HepG2 (cell line): ENCODE results near the gene NUAK1. TPM values are rescaled to one million over a fixed set of nuclear protein-coding genes. Genes with fewer than 3 reads are reported as not detected.

Experiments
- ATAC-seq: fragments of 200-7000 bp; cut with Tn5 transposase; 3 replicates; pipeline ENCODE4 v1.9.1; 2020; ENCODE audit warnings: mild to moderate bottlenecking, moderate library complexity
- BruUV-seq: library from RNA; stranded (reverse); fragments of 400-500 nt; replicated peaks from 2 replicates; lab custom pipeline; 2021; lab: Mats Ljungman, UMichigan
- CTCF ChIA-PET: fragments of 300-600 bp; formaldehyde crosslinking; extraction: SDS; loops from one replicate; lab custom pipeline; 2021; ENCODE audit warnings: low total read pairs, inconsistent platforms, low intra/inter-chr PET ratio; lab: Yijun Ruan, JAX
- POLR2A ChIA-PET: fragments of 350-600 bp; sonication (Branson Sonifier 250); formaldehyde crosslinking; loops from one replicate; lab custom pipeline; 2020; ENCODE audit warnings: antibody characterized with exemption, inconsistent platforms; lab: Yijun Ruan, JAX
- DNase-seq: peaks from one replicate; pipeline ENCODE4 v3.0.0-alpha.2; 2015; ENCODE audit warnings: low spot score
- FAIRE-seq: peaks from 3 replicates; lab custom pipeline; 2011; peaks lifted over from hg19 to GRCh38; lab: Jason Lieb, UNC
- H2AFZ ChIP-seq: one replicate; pipeline ENCODE4 v1.6.1; 2011; ENCODE audit warnings: low read length, inconsistent platforms
- H3K27ac ChIP-seq: fragments of 300-600 bp; 3 replicates; pipeline ENCODE4 v1.8.0; 2011; ENCODE audit warnings: mixed run types, mild to moderate bottlenecking, mixed read lengths, low read length, inconsistent platforms; ENCODE audit not compliant: insufficient read depth; ENCODE audit errors: extremely low read length
- H3K27me3 ChIP-seq, 2 experiments: fragments of 200-600 bp in 1 of 2; 2 replicates in 1 of 2; 3 replicates in 1 of 2; pipeline versions ENCODE4 v1.6.0 to v1.8.0; 2011; ENCODE audit warnings: low read length in 2 of 2, mild to moderate bottlenecking in 2 of 2, moderate library complexity in 2 of 2, inconsistent platforms in 1 of 2; ENCODE audit not compliant: insufficient read depth in 2 of 2, control insufficient read depth in 1 of 2
- H3K36me3 ChIP-seq, 2 experiments: fragments of 200-600 bp in 1 of 2; replicated peaks in 1 of 2; 2 replicates in 1 of 2; 3 replicates in 1 of 2; pipeline versions ENCODE4 v1.5.1 to v1.8.0; 2011; ENCODE audit warnings: low read length in 2 of 2, inconsistent platforms in 1 of 2; ENCODE audit not compliant: insufficient read depth in 2 of 2, control insufficient read depth in 1 of 2
- H3K4me1 ChIP-seq: 2 replicates; pipeline ENCODE4 v1.5.1; 2012; ENCODE audit warnings: low read length, inconsistent platforms; ENCODE audit not compliant: insufficient read depth
- H3K4me2 ChIP-seq: 2 replicates; pipeline ENCODE4 v1.6.0; 2011; ENCODE audit warnings: low read depth, low read length, inconsistent platforms
- H3K4me3 ChIP-seq, 3 experiments: fragments of 200-600 bp in 1 of 3; sonication (generic), shearing (Covaris generic) in 1 of 3; replicated peaks in 1 of 3; 2 replicates each; pipeline ENCODE4 v1.5.1; 2011 to 2016; ENCODE audit warnings: low read length in 3 of 3, inconsistent platforms in 2 of 3, low read depth in 2 of 3, mild to moderate bottlenecking in 2 of 3, control low read depth in 1 of 3, mixed read lengths in 1 of 3; ENCODE audit not compliant: insufficient read depth in 1 of 3
- H3K79me2 ChIP-seq: one replicate; pipeline ENCODE4 v1.6.1; 2011; ENCODE audit warnings: low read length, inconsistent platforms; ENCODE audit not compliant: insufficient read depth
- H3K9ac ChIP-seq: 2 replicates; pipeline ENCODE4 v1.6.0; 2011; ENCODE audit warnings: mild to moderate bottlenecking, low read depth, low read length, inconsistent platforms; ENCODE audit not compliant: insufficient read depth
- H3K9me3 ChIP-seq: 2 replicates; pipeline ENCODE4 v1.5.1; 2012; ENCODE audit warnings: mild to moderate bottlenecking, low read length
- H4K20me1 ChIP-seq: 2 replicates; pipeline ENCODE4 v1.6.0; 2011; ENCODE audit warnings: inconsistent platforms, mild to moderate bottlenecking, low read length, moderate library complexity; ENCODE audit not compliant: insufficient read depth
- FIP1L1 ChIP-seq: fragments of 200-400 bp; formaldehyde crosslinking; IDR thresholded peaks from 2 replicates; pipeline ENCODE4 v1.6.1; 2018; ENCODE audit warnings: low read depth, mild to moderate bottlenecking, low read length, moderate library complexity, borderline replicate concordance; ENCODE audit not compliant: insufficient read depth
- NR3C1 ChIP-seq: sonication (generic); formaldehyde crosslinking; IDR thresholded peaks from 2 replicates; pipeline ENCODE4 v1.4.0; 2020; ENCODE audit warnings: missing genetic modification reagents
- RXRB ChIP-seq: IDR thresholded peaks from 2 replicates; pipeline ENCODE4 v1.6.1; 2016; ENCODE audit warnings: borderline replicate concordance, missing genetic modification reagents, missing compliant biosample characterization
- SAFB2 ChIP-seq: sonication (generic); formaldehyde crosslinking; IDR thresholded peaks from 2 replicates; pipeline ENCODE4 v1.5.1; 2020; ENCODE audit warnings: missing genetic modification reagents, low read depth, mild to moderate bottlenecking, borderline replicate concordance
- SALL2 ChIP-seq: sonication (generic); formaldehyde crosslinking; IDR thresholded peaks from 2 replicates; pipeline ENCODE4 v1.8.1; 2023; ENCODE audit warnings: mild to moderate bottlenecking, missing genetic modification reagents, inconsistent platforms
- SP140L ChIP-seq: sonication (generic); formaldehyde crosslinking; IDR thresholded peaks from 2 replicates; pipeline ENCODE4 v1.4.0; 2020; ENCODE audit warnings: missing genetic modification reagents, borderline replicate concordance
- ZBED4 ChIP-seq: sonication (generic); formaldehyde crosslinking; IDR thresholded peaks from 2 replicates; pipeline ENCODE4 v1.4.0; 2020; ENCODE audit warnings: missing genetic modification reagents, borderline replicate concordance
- ZBTB10 ChIP-seq: sonication (generic); formaldehyde crosslinking; IDR thresholded peaks from 2 replicates; pipeline ENCODE4 v1.4.0; 2020; ENCODE audit warnings: missing genetic modification reagents, borderline replicate concordance
- ZNF354B ChIP-seq: sonication (generic); formaldehyde crosslinking; IDR thresholded peaks from 2 replicates; pipeline ENCODE4 v1.8.0; 2022; ENCODE audit warnings: mild to moderate bottlenecking, missing genetic modification reagents
- WGBS: methylation state at CpG from one replicate; pipeline ENCODE4 v1.1.6; 2017; ENCODE audit warnings: low lambda C conversion rate; 5-methylcytosine and 5-hydroxymethylcytosine counted together
- in situ Hi-C: cut with HindIII; loops from 2 replicates; pipeline ENCODE4 v1.10.0; 2017; ENCODE audit warnings: low pct_unique_long_range_greater_than_20kb; ENCODE audit not compliant: extremely low pct_ligation_motif_present
- intact Hi-C: fragments of 100-400 bp; cut with micrococcal nuclease; formaldehyde crosslinking; loops from one replicate; pipeline ENCODE4 v1.10.0; 2022; ENCODE audit not compliant: unreplicated experiment
- polyA plus RNA-seq, 8 experiments: library from polyadenylated mRNA; depleted of rRNA in 3 of 8; stranded (reverse) in 7 of 8; unstranded in 1 of 8; fragments of >200 nt; fragmentation: Illumina TruSeq in 4 of 8; extraction: Trizol in 4 of 8; gene quantifications; 2 replicates each; pipeline versions ENCODE4 v1.2.1 to v1.2.3, GENCODE V29; 2011 to 2016; ENCODE audit warnings: low read depth in 4 of 8, missing spikeins in 1 of 8, mixed read lengths in 1 of 8; ENCODE audit not compliant: insufficient read depth in 1 of 8
- total RNA-seq, 5 experiments: library from RNA; depleted of rRNA; stranded (reverse); fragments of >200 nt; fragmentation: Illumina TruSeq; extraction: Trizol; gene quantifications; 2 replicates each; pipeline ENCODE4 v1.2.3, GENCODE V29; 2016; ENCODE audit warnings: low read depth in 1 of 5
- TF ChIP-seq, protein P1 (sequence below): IDR thresholded peaks from 2 replicates; pipeline ENCODE4 v1.6.1; 2016

NUAK1 gene
- total and polyA plus RNA-seq, 2 of the 13 experiments (the other 11 are each of a cell fraction or from before 2014, with no cell fraction given), result 1.7 to 1.9 TPM

GRCh38 chr12:106065506-106065905, 73.2 kb downstream of the NUAK1 start:
- no TSS peak for BruUV-seq
- Histone ChIP-seq H3K4me1 (no peaks in the 10 kb centered on the region), H3K36me3 (peaks cover 0 to under 1% of the 10 kb centered on the region in 2 experiments; a peak in 1 of 5 replicates), H3K27me3 (no peaks in the 10 kb centered on the region), H3K27ac (no peak overlapping the region), H3K79me2 (no peaks in the 10 kb centered on the region), H3K9ac (no peak overlapping the region), H4K20me1 (no peaks in the 10 kb centered on the region), H2AFZ (no peak overlapping the region), H3K4me2 (no peak overlapping the region), H3K9me3 (no peaks in the 10 kb centered on the region), H3K4me3 (no peak overlapping the region)
- ChIA-PET CTCF (no interaction called here), POLR2A (no interaction called here)
- FAIRE-seq (no peak), DNase-seq (no peak), ATAC-seq (no peak)
- in situ Hi-C loops (no loop called here), intact Hi-C loops (no loop called here)
- TF ChIP-seq SALL2 (CRISPR knock-in tag), result no peak
- no peak for TF ChIP-seq ZNF354B (CRISPR knock-in tag)
- TF ChIP-seq, protein P1, sequence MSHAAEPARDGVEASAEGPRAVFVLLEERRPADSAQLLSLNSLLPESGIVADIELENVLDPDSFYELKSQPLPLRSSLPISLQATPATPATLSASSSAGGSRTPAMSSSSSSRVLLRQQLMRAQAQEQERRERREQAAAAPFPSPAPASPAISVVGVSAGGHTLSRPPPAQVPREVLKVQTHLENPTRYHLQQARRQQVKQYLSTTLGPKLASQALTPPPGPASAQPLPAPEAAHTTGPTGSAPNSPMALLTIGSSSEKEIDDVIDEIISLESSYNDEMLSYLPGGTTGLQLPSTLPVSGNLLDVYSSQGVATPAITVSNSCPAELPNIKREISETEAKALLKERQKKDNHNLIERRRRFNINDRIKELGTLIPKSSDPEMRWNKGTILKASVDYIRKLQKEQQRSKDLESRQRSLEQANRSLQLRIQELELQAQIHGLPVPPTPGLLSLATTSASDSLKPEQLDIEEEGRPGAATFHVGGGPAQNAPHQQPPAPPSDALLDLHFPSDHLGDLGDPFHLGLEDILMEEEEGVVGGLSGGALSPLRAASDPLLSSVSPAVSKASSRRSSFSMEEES (CRISPR knock-in tag), result no peak
- TF ChIP-seq NR3C1, result no peak
- no peak for TF ChIP-seq RXRB (CRISPR knock-in tag)
- 86% methylated on average over 1 of the region's 1 CpG for WGBS

- no peaks in the 10 kb centered on the region for H4K20me1 ChIP-seq
- no peaks in the 10 kb centered on the region for H3K27me3 ChIP-seq
- no peak overlapping the region for H3K4me2 ChIP-seq
- H3K79me2 ChIP-seq, result no peaks in the 10 kb centered on the region
- ATAC-seq (no peak), FAIRE-seq (no peak), DNase-seq (no peak)
- in situ Hi-C loops (no loop called here), intact Hi-C loops (no loop called here)
- H3K27ac ChIP-seq, result no peak overlapping the region
- no peaks in the 10 kb centered on the region; a peak in 1 of 5 replicates for H3K36me3 ChIP-seq
- ChIA-PET POLR2A (no interaction called here), CTCF (no interaction called here)
- H3K9me3 ChIP-seq, result no peaks in the 10 kb centered on the region
- BruUV-seq, result no TSS peak
- H2AFZ ChIP-seq, result no peak overlapping the region
- WGBS, result 96% methylated on average over 2 of the region's 2 CpGs
- H3K4me3 ChIP-seq, result no peak overlapping the region
- no peaks in the 10 kb centered on the region for H3K4me1 ChIP-seq
- H3K9ac ChIP-seq, result no peak overlapping the region
- TF ChIP-seq ZBTB10 (CRISPR knock-in tag) (no peak), FIP1L1 (no peak), SAFB2 (CRISPR knock-in tag) (no peak), ZBED4 (no peak), SP140L (no peak)
Observed at GRCh38 chr12:106064721-106065021, 74.1 kb downstream of the NUAK1 start.
